Mesenchymal stem cell (in vitro differentiated cells and primary cell): ENCODE measurements around the gene TM9SF2.
"Not testable (repeated sequence)": the region's sequence is repeated elsewhere in the genome, so short reads cannot be mapped to it uniquely, and the experiment has no call there.

ENCODE experiments used
- DNase-seq: peaks from one replicate; pipeline ENCODE4 v3.0.0-alpha.2; 2013
- H2AFZ ChIP-seq: one replicate; pipeline ENCODE4 v1.6.1; 2013; ENCODE audit warnings: low read depth, mild to moderate bottlenecking, control low read depth, inconsistent platforms, low read length, moderate library complexity
- H2AK5ac ChIP-seq: 2 replicates; pipeline ENCODE4 v1.6.1; 2013; ENCODE audit warnings: low read length, moderate library complexity, mild to moderate bottlenecking, inconsistent platforms; ENCODE audit not compliant: severe bottlenecking
- H2BK120ac ChIP-seq: one replicate; pipeline ENCODE4 v1.6.1; 2013; ENCODE audit warnings: low read depth, mild to moderate bottlenecking, inconsistent platforms, low read length, moderate library complexity
- H2BK12ac ChIP-seq, 2 experiments: one replicate each; pipeline ENCODE4 v1.6.1; 2013; ENCODE audit warnings: inconsistent platforms in 2 of 2, low read length in 2 of 2, mild to moderate bottlenecking in 2 of 2, moderate library complexity in 2 of 2, control low read depth in 1 of 2
- H2BK15ac ChIP-seq: one replicate; pipeline ENCODE4 v1.6.1; 2013; ENCODE audit warnings: mild to moderate bottlenecking, low read depth, inconsistent platforms; ENCODE audit not compliant: poor library complexity, severe bottlenecking
- H2BK5ac ChIP-seq: 2 replicates; pipeline ENCODE4 v1.6.1; 2013; ENCODE audit warnings: low read depth, mild to moderate bottlenecking, low read length, control low read depth, inconsistent platforms; ENCODE audit not compliant: poor library complexity, severe bottlenecking
- H3K14ac ChIP-seq, 2 experiments: one replicate each; pipeline ENCODE4 v1.6.1; 2013; ENCODE audit warnings: inconsistent platforms in 2 of 2, low read length in 2 of 2, control low read depth in 1 of 2, mild to moderate bottlenecking in 1 of 2, moderate library complexity in 1 of 2
- H3K18ac ChIP-seq, 2 experiments: one replicate each; pipeline ENCODE4 v1.6.1; 2013; ENCODE audit warnings: inconsistent platforms in 2 of 2, low read length in 2 of 2, control low read depth in 1 of 2, low read depth in 1 of 2, mild to moderate bottlenecking in 1 of 2
- H3K23ac ChIP-seq, 2 experiments: one replicate each; pipeline ENCODE4 v1.6.1; 2013; ENCODE audit warnings: inconsistent platforms in 2 of 2, low read length in 2 of 2, mild to moderate bottlenecking in 2 of 2, moderate library complexity in 2 of 2, control low read depth in 1 of 2
- H3K27ac ChIP-seq: 2 replicates; pipeline ENCODE4 v1.5.1; 2013; ENCODE audit warnings: mild to moderate bottlenecking, moderate library complexity, low read length, control low read depth, inconsistent platforms; ENCODE audit not compliant: poor library complexity, severe bottlenecking
- H3K27me3 ChIP-seq, 2 experiments: 2 replicates each; pipeline versions ENCODE4 v1.6.1 to v1.7.0; 2013; ENCODE audit warnings: low read length in 2 of 2, mild to moderate bottlenecking in 2 of 2, moderate library complexity in 2 of 2, control low read depth in 1 of 2, inconsistent platforms in 1 of 2; ENCODE audit not compliant: control insufficient read depth in 1 of 2, insufficient read depth in 1 of 2
- H3K36me3 ChIP-seq, 2 experiments: 2 replicates each; pipeline versions ENCODE4 v1.6.1 to v1.7.0; 2013; ENCODE audit warnings: low read length in 2 of 2, control low read depth in 1 of 2, inconsistent platforms in 1 of 2, low read depth in 1 of 2, mild to moderate bottlenecking in 1 of 2; ENCODE audit not compliant: insufficient read depth in 2 of 2, control insufficient read depth in 1 of 2
- H3K4ac ChIP-seq, 2 experiments: one replicate each; pipeline ENCODE4 v1.6.1; 2013; ENCODE audit warnings: inconsistent platforms in 2 of 2, low read length in 2 of 2, mild to moderate bottlenecking in 2 of 2, moderate library complexity in 2 of 2, control low read depth in 1 of 2, low read depth in 1 of 2
- H3K4me1 ChIP-seq: 2 replicates; pipeline ENCODE4 v1.6.1; 2013; ENCODE audit warnings: low read depth, low read length, control low read depth; ENCODE audit not compliant: control insufficient read depth, insufficient read depth
- H3K4me2 ChIP-seq: 2 replicates; pipeline ENCODE4 v1.6.1; 2013; ENCODE audit warnings: low read length, mild to moderate bottlenecking, inconsistent platforms; ENCODE audit not compliant: poor library complexity, severe bottlenecking
- H3K4me3 ChIP-seq, 2 experiments: 2 replicates each; pipeline versions ENCODE4 v1.5.1 to v1.7.0; 2013; ENCODE audit warnings: low read length in 2 of 2, mild to moderate bottlenecking in 2 of 2, control low read depth in 1 of 2, low read depth in 1 of 2; ENCODE audit not compliant: insufficient read depth in 1 of 2
- H3K79me1 ChIP-seq: replicated peaks from 2 replicates; pipeline ENCODE4 v1.6.1; 2013; ENCODE audit warnings: mild to moderate bottlenecking, control low read depth, low read length, inconsistent platforms; ENCODE audit not compliant: poor library complexity, severe bottlenecking
- H3K9ac ChIP-seq: 2 replicates; pipeline ENCODE4 v1.7.0; 2013; ENCODE audit warnings: mild to moderate bottlenecking, low read length, moderate library complexity
- H3K9me3 ChIP-seq: 2 replicates; pipeline ENCODE4 v1.7.0; 2013; ENCODE audit warnings: mild to moderate bottlenecking, low read length; ENCODE audit not compliant: control insufficient read depth
- H4K8ac ChIP-seq: one replicate; pipeline ENCODE4 v1.6.1; 2013; ENCODE audit warnings: inconsistent platforms, mild to moderate bottlenecking, low read length, moderate library complexity
- H4K91ac ChIP-seq: one replicate; pipeline ENCODE4 v1.6.1; 2013; ENCODE audit warnings: mild to moderate bottlenecking, low read length, inconsistent platforms
- WGBS: methylation state at CpG from one replicate; pipeline ENCODE4 v1.1.7; 2013; ENCODE audit warnings: mixed read lengths; 5-methylcytosine and 5-hydroxymethylcytosine counted together

TM9SF2 gene

DNA sequence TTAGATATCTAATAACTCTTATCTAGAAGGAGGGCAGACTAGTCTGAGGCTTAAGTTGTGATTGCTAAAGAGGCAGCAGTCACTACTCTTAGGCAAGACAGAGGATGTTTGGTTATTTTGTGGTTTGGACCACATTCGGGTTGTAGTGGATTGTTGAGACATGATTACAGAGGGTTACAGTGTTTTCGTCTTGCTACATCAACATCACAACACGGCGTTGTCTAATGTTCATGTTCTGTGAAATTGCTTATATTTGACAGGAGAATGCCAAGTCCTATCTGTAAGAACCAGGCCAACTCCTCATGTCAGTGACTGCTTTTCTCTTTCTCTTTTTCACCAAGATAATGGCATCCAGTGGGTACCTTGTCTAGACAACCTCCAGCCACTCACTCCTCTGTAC lies 16.8 kb upstream of the TM9SF2 start:
- no peak overlapping the region for H3K4me3 ChIP-seq
- no peaks in the 10 kb centered on the region for H3K4me1 ChIP-seq
- H3K9ac ChIP-seq, result no peak overlapping the region
- no peaks in the 10 kb centered on the region for H3K79me1 ChIP-seq
- no peak overlapping the region for H2AFZ ChIP-seq
- 32% methylated on average over 4 of the region's 4 CpGs for WGBS
- no peak overlapping the region for H3K18ac ChIP-seq
- H3K9me3 ChIP-seq, result no peaks in the 10 kb centered on the region
- no peak overlapping the region for H4K91ac ChIP-seq
- DNase-seq, result peak; percentile 96
- H3K4me2 ChIP-seq, result no peak overlapping the region
- H2BK5ac ChIP-seq, result no peak overlapping the region
- H2BK15ac ChIP-seq, result no peak overlapping the region
- H2BK120ac ChIP-seq, result no peak overlapping the region
- no peak overlapping the region for H3K27ac ChIP-seq
- H3K14ac ChIP-seq, result no peak overlapping the region
- H3K27me3 ChIP-seq, result no peaks in the 10 kb centered on the region
- no peak overlapping the region for H3K4ac ChIP-seq
- no peak overlapping the region for H2BK12ac ChIP-seq
- no peak overlapping the region for H4K8ac ChIP-seq
- no peaks in the 10 kb centered on the region for H3K36me3 ChIP-seq
- H2AK5ac ChIP-seq, result no peak overlapping the region
- no peak overlapping the region for H3K23ac ChIP-seq

DNA sequence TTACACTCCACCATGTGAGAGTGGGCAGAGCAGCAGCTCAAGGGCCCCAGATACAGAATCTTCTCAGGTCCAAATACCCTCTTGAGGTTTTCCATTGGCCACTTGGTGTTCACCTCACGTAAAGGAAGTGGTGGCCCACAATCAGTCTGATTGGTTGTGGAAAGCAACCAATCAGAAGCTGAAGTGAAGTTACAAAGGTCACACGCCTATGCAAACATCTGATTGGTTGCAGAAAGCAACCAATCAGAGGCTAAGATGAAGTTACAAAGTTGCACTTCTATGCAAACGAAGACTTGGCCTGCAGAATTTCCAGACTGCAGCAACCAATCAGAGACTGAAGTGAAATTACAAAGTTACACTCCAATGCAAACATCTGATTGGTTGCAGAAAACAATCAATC lies 14.3 kb upstream of the TM9SF2 start:
- Histone ChIP-seq H2AK5ac (no peak overlapping the region), H2BK120ac (no peak overlapping the region), H3K27ac (no peak overlapping the region), H3K4me1 (no peaks in the 10 kb centered on the region), H4K91ac (no peak overlapping the region), H3K9ac (no peak overlapping the region), H3K14ac (no peak overlapping the region), H3K4me2 (no peak overlapping the region), H3K18ac (peak overlapping the region in 1 of 2 experiments; percentile 21), H2AFZ (no peak overlapping the region), H3K4me3 (no peak overlapping the region), H2BK5ac (no peak overlapping the region), H3K27me3 (no peaks in the 10 kb centered on the region), H3K4ac (no peak overlapping the region), H3K9me3 (no peaks in the 10 kb centered on the region), H4K8ac (no peak overlapping the region), H3K79me1 (no peaks in the 10 kb centered on the region), H2BK12ac (no peak overlapping the region), H3K23ac (no peak overlapping the region), H2BK15ac (no peak overlapping the region), H3K36me3 (no peaks in the 10 kb centered on the region)
- DNase-seq, result no peak
- WGBS, result 88% methylated on average over 3 of the region's 3 CpGs

DNA sequence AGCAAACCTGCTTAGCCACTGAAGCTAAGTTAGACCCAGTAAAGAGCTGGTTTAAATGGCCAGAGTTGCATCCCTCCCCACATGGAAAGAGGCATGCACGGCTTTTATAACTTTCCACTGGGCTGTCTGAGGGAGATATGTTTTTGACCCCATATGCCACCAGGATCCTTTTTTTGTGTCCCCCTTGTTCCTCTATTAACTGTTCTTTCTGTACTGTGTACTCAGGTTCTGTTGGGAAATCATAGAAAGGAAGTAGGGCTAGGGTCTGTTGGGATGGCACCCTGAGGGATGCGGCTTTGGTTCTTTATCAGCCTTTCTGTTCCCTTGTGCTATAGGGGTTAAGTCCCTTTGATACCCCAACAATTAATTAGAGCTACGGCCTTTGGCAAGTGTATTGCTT lies 12.2 kb upstream of the TM9SF2 start:
- 100% methylated on average over 1 of the region's 3 CpGs for WGBS
- no peak overlapping the region for H2AFZ ChIP-seq
- H3K4me3 ChIP-seq, result no peak overlapping the region
- no peaks in the 10 kb centered on the region for H3K4me1 ChIP-seq
- no peak overlapping the region for H3K9ac ChIP-seq
- H3K4ac ChIP-seq, result no peak overlapping the region
- DNase-seq, result no peak
- H3K18ac ChIP-seq, result no peak overlapping the region
- no peak overlapping the region for H2BK15ac ChIP-seq
- no peaks in the 10 kb centered on the region for H3K9me3 ChIP-seq
- no peak overlapping the region for H2AK5ac ChIP-seq
- H4K91ac ChIP-seq, result no peak overlapping the region
- H3K79me1 ChIP-seq, result no peaks in the 10 kb centered on the region
- H3K23ac ChIP-seq, result no peak overlapping the region
- no peak overlapping the region for H3K27ac ChIP-seq
- H3K4me2 ChIP-seq, result no peak overlapping the region
- no peaks in the 10 kb centered on the region for H3K27me3 ChIP-seq
- H3K14ac ChIP-seq, result no peak overlapping the region
- no peak overlapping the region for H2BK120ac ChIP-seq
- H3K36me3 ChIP-seq, result no peaks in the 10 kb centered on the region
- no peak overlapping the region for H2BK5ac ChIP-seq
- no peak overlapping the region for H4K8ac ChIP-seq
- H2BK12ac ChIP-seq, result no peak overlapping the region

DNA sequence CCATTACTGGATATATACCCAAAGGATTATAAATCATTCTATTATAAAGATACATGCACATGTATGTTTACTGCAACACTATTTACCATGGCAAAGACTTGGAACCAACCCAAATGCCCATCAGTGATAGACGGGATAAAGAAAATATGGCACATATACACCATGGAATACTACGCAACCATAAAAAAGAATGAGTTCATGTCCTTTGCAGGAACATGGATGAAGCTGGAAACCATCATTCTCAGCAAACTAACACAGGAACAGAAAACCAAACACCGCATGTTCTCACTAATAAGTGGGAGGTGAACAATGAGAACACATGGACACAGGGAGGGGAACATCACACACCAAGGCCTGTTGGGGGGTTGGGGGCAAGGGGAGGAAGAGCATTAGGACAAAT lies 9.5 kb upstream of the TM9SF2 start:
- not testable (repeated sequence) for H3K27me3 ChIP-seq, H3K14ac ChIP-seq, DNase-seq, H3K27ac ChIP-seq, H2BK15ac ChIP-seq, H2AFZ ChIP-seq, H2AK5ac ChIP-seq, H3K4me1 ChIP-seq, H3K4ac ChIP-seq, H2BK5ac ChIP-seq, H3K36me3 ChIP-seq, H2BK12ac ChIP-seq, H3K4me3 ChIP-seq, H3K9ac ChIP-seq, H3K79me1 ChIP-seq, H3K23ac ChIP-seq, H4K91ac ChIP-seq, H2BK120ac ChIP-seq, H3K9me3 ChIP-seq, H3K4me2 ChIP-seq, H3K18ac ChIP-seq, H4K8ac ChIP-seq
- WGBS, result 94% methylated on average over 2 of the region's 3 CpGs
